ENCODE data around the gene OPN4.

GRCh38 chr10:86709396-86710185 lies 55.2 kb downstream of the OPN4 start:
- TF ChIP-seq, protein P1, sequence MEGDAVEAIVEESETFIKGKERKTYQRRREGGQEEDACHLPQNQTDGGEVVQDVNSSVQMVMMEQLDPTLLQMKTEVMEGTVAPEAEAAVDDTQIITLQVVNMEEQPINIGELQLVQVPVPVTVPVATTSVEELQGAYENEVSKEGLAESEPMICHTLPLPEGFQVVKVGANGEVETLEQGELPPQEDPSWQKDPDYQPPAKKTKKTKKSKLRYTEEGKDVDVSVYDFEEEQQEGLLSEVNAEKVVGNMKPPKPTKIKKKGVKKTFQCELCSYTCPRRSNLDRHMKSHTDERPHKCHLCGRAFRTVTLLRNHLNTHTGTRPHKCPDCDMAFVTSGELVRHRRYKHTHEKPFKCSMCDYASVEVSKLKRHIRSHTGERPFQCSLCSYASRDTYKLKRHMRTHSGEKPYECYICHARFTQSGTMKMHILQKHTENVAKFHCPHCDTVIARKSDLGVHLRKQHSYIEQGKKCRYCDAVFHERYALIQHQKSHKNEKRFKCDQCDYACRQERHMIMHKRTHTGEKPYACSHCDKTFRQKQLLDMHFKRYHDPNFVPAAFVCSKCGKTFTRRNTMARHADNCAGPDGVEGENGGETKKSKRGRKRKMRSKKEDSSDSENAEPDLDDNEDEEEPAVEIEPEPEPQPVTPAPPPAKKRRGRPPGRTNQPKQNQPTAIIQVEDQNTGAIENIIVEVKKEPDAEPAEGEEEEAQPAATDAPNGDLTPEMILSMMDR (IDR thresholded peaks at IDR 0.05): no peak
- TF ChIP-seq ZC3H11A (IDR thresholded peaks at IDR 0.05) (no peak), FOSL2 (IDR thresholded peaks at IDR 0.05) (no peak), FOSL2 (CRISPR knock-in tag; IDR thresholded peaks at IDR 0.05) (no peak)

Measured in A549 (cell line).